HG03558 (cell line): Measurements from ENCODE around the gene SIPA1L3.
"Not testable (repeated sequence)": the region's sequence is repeated elsewhere in the genome, so short reads cannot be mapped to it uniquely, and the experiment has no call there.

Experiments
- ATAC-seq: cut with Tn5 transposase; IDR thresholded peaks from one replicate; pipeline ENCODE4 v1.9.1; 2021; ENCODE audit warnings: moderate number of reproducible peaks; ENCODE audit not compliant: unreplicated experiment; ENCODE audit errors: extremely low read depth

The SIPA1L3 gene

GRCh38 chr19:37909661-37910199 is 2.7 kb downstream of the SIPA1L3 start:
- ATAC-seq = no peak

- no peak for ATAC-seq
Measured at GRCh38 chr19:37914908-37915307, 7.9 kb downstream of the SIPA1L3 start.

GRCh38 chr19:37920591-37921450 is 13.8 kb downstream of the SIPA1L3 start:
- no peak for ATAC-seq

- not testable (repeated sequence) for ATAC-seq
Measured at GRCh38 chr19:37924573-37924972, 17.6 kb downstream of the SIPA1L3 start.

GRCh38 chr19:37925212-37925611 is 18.2 kb downstream of the SIPA1L3 start:
- no peak for ATAC-seq

GRCh38 chr19:37926255-37926654 is 19.2 kb downstream of the SIPA1L3 start:
- no peak for ATAC-seq

DNA sequence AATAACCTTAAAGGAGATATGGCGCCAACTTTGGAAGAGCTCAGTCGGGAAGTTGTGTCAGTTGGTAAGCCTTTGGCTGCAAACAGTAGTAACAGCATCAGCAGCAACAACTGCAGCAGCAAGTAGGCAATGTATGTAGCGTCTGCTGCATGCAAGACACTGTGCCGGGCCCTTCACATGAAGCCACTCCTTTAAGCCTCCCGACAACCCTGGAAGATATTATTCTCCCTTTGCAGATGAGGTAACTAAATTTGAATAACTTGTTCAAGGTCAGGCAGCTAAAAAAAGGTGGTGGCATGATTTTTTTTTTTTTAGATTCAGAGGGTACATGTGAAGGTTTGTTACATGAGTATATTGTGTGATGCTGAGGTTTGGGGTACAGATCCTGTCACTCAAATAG is 19.7 kb downstream of the SIPA1L3 start:
- no peak for ATAC-seq

GRCh38 chr19:37928527-37929286 is 21.7 kb downstream of the SIPA1L3 start:
- peak; percentile 51 for ATAC-seq

DNA sequence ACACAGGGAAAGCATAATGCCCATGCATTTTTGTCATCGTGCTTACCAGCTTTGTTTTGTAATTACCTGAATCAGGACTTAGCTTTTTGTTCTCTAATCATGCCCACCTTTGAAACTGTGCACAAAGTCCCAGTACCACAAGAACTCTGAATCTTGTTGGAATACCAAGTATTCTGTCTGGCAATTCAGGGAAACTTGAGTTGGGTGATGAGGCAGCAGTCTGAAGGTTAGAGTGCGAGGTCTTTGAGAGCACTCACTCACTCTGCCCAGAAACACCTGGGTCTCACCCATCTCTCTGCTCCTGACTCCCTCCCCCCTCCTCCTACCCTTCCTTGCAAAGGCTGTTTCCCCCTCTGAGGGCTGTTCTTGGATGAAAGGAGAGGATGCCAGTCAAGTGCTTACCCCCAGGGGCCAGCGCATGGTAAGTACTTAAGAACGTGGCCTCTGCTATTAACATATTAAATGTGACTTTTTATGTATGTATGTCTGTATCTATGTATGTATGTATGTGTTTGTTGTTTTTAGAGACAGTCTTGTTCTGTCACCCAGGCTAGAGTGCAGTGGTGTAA is 22.4 kb downstream of the SIPA1L3 start:
- ATAC-seq = no peak

GRCh38 chr19:37930416-37930815 is 23.4 kb downstream of the SIPA1L3 start:
- no peak for ATAC-seq

GRCh38 chr19:37931881-37932655 is 25.1 kb downstream of the SIPA1L3 start:
- no peak for ATAC-seq

DNA sequence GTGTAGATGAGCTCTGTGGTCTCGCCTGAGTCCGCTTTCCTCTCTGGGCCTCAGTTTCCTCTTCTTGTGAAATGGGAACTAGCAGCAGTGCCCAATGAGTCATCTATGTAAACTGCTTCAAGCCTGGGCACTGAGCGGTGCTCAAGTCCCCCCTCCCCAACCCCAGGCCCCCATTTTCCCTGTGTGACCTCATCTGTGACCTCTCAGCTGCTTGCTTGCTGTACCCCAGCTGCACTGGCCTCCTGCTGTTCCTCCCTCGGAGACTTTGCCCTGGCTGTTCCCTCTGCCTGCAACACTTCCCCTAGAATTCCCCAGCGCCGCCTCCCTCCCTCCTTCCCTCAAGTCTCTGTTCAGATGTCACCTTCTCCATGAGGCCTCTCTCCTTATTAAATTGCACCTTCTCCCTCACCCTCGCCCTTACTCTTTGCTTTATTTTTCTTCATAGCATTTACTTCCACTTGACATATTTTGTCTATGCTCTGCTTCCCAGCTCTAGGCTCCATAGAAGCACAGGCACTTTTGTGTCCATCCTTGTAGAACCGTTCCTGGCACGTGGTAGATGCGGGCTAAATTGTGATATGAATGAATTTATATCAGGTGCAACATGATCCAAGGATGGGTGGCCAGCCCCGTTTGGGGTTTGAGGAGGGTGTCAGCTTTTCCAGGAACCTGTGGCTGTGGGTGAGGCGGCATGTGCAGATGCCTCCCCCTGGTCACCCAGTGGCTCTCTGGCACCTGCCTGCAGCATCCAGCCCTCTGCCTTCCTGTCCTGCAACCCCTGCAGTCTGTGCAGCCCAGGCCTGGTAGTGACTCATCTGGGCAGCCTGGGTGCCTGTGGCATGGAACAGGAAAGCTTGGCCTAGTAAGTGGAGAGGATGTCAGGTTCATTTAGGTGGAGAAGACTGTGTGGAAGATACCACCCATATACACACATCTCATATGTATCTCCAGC is 26.3 kb downstream of the SIPA1L3 start:
- no peak for ATAC-seq

- ATAC-seq = no peak
Measured at GRCh38 chr19:37933937-37934358, 26.9 kb downstream of the SIPA1L3 start.

GRCh38 chr19:37935341-37935740 is 28.3 kb downstream of the SIPA1L3 start:
- ATAC-seq = no peak

- no peak for ATAC-seq
Measured at GRCh38 chr19:37936166-37936565, 29.2 kb downstream of the SIPA1L3 start.

DNA sequence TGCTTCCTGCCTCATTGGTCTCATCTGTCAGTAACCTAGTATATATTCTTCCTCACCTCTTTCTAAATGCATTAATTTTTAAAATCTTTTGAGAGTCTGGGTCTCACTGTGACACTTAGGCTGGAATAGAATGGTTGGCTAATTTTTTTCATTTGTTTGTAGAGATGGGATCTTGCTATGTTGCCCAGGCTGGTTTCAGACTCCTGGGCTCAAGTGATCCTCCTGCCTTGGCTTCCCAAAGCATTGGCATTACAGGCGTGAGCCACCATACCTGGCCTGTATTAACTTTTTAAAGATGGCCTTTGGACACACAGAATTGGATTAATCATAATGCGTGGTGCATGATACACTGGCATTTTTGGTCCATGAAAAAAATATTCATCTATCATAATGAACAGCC is 29.9 kb downstream of the SIPA1L3 start:
- no peak for ATAC-seq

- no peak for ATAC-seq
Measured at GRCh38 chr19:37938353-37938752, 31.3 kb downstream of the SIPA1L3 start.

- ATAC-seq = no peak
Measured at GRCh38 chr19:37941782-37942515, 34.9 kb downstream of the SIPA1L3 start.
